Prostate gland (tissue), 2 donors: ENCODE measurements around the gene UNC5B.
A peak's percentile ranks its signal among the peaks of the same experiment; 100 is the strongest.

Source experiments
- POLR2AphosphoS5 ChIP-seq: sonication (generic); formaldehyde crosslinking; IDR thresholded peaks from one replicate; pipeline ENCODE4 v1.6.1; 2017; ENCODE audit warnings: antibody characterized with exemption
- TF ChIP-seq, protein P1 (sequence below), 4 experiments: fragments of 200-600 bp in 2 of 4; fragments of 450-650 bp in 2 of 4; sonication (generic) in 2 of 4; IDR thresholded peaks; 1 replicate in 3 of 4; 2 replicates in 1 of 4; pipeline ENCODE4 v1.5.1; 2016 to 2019; ENCODE audit warnings: antibody characterized with exemption in 4 of 4, mild to moderate bottlenecking in 2 of 4, moderate library complexity in 2 of 4

- TF ChIP-seq, protein P1, sequence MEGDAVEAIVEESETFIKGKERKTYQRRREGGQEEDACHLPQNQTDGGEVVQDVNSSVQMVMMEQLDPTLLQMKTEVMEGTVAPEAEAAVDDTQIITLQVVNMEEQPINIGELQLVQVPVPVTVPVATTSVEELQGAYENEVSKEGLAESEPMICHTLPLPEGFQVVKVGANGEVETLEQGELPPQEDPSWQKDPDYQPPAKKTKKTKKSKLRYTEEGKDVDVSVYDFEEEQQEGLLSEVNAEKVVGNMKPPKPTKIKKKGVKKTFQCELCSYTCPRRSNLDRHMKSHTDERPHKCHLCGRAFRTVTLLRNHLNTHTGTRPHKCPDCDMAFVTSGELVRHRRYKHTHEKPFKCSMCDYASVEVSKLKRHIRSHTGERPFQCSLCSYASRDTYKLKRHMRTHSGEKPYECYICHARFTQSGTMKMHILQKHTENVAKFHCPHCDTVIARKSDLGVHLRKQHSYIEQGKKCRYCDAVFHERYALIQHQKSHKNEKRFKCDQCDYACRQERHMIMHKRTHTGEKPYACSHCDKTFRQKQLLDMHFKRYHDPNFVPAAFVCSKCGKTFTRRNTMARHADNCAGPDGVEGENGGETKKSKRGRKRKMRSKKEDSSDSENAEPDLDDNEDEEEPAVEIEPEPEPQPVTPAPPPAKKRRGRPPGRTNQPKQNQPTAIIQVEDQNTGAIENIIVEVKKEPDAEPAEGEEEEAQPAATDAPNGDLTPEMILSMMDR (IDR thresholded peaks at IDR 0.05), result no peak
- TF ChIP-seq POLR2AphosphoS5, result peak; percentile 52
These were observed 81.8 kb downstream of the UNC5B start for GRCh38 chr10:71294091-71294561.
